NOMO-1 treated with DMSO at 0.1 percent for 48 hours (cell line): ENCODE results near the gene TTLL8.

ENCODE experiments used
- DNase-seq: peaks from one replicate; lab custom pipeline; 2025; ENCODE audit not compliant: unreplicated experiment; lab: John Stamatoyannopoulos, UW

TTLL8 gene

GRCh38 chr22:50062509-50063135, 4.5 kb upstream of the TTLL8 start:
- no peak for DNase-seq

GRCh38 chr22:50061824-50062355, 3.8 kb upstream of the TTLL8 start:
- no peak for DNase-seq

DNA sequence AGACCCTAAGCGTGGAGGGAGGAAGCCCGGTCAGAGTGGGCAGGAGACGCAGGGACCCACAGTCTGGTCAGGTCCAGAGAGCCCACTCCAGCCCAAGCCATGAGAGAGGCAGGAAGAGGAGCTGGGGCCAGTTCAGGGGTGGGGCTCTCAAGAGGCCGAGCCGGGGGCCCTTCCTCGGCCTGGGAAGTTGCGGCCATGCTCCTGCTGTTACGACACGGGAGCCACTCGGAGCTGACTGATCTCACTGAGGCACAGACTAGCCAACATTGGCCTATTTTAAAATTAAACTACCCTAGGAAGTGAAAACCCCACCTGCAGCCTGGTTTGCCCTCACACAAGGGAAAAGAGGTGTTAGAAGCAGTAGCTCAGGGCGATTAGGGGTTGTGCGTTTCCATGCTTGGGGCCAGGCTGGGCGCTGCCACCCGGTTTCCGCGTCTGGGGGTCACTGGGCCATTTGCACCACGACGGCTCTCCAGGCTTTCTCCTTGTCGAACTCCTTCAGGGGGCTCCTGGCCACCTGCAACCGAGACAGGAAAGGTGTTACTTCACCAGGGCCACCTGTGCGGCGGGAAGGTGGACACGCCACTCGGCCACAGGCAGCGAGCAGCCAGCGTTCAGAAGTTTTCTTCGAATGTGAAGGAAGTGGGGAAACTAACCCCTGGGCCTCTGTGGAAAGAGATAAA, 3.2 kb upstream of the TTLL8 start:
- no peak for DNase-seq

GRCh38 chr22:50060441-50061140, 2.5 kb upstream of the TTLL8 start:
- DNase-seq, result no peak

GRCh38 chr22:50059881-50060262, 1.8 kb upstream of the TTLL8 start:
- no peak for DNase-seq

DNA sequence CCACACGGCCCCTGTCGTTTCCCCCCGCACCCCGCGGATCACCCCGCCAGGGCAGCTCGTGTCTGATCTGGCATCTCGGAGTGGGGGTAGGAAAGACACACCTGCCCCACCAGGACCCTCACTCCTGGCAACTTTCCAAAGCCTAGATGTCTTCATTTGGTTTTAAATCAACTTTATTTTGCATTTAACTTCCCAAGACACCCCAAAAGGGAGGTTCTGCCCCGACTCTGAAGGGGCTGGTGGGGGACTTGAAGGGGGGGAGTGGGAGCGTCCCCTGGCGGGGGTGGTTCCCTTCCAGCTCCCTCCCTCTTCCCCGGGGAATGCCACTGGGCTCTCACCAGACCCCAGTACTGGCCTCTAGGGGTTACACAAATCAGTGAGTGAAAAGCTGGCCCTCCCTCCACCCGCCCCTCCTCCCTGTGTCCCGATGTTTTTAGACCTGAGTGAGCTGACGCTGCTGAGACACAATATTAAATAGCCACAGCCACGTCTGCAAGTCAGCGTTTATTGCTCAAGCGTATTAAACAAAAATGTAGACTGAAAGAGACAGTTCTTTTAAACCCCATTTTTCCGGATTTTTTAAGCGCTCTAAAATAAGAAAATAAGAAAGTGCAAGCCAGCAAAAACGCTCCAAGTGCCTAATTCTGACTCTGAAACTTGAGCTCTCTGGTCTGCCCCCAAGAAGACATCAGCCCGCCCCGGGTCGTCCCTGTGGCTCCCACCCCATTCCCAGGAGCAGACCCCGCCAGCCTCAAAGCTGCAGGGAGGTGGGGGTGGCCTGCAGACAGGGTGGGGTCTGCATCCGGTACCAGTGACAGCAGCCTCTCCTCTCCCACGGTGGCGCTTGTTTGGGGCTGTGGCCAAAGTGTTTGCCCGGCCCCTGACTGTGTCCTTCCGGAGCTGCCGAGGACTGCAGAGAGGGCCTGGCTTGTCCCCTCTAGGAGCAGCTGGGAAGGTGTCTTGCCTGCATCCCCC, 1.1 kb upstream of the TTLL8 start:
- no peak for DNase-seq

DNA sequence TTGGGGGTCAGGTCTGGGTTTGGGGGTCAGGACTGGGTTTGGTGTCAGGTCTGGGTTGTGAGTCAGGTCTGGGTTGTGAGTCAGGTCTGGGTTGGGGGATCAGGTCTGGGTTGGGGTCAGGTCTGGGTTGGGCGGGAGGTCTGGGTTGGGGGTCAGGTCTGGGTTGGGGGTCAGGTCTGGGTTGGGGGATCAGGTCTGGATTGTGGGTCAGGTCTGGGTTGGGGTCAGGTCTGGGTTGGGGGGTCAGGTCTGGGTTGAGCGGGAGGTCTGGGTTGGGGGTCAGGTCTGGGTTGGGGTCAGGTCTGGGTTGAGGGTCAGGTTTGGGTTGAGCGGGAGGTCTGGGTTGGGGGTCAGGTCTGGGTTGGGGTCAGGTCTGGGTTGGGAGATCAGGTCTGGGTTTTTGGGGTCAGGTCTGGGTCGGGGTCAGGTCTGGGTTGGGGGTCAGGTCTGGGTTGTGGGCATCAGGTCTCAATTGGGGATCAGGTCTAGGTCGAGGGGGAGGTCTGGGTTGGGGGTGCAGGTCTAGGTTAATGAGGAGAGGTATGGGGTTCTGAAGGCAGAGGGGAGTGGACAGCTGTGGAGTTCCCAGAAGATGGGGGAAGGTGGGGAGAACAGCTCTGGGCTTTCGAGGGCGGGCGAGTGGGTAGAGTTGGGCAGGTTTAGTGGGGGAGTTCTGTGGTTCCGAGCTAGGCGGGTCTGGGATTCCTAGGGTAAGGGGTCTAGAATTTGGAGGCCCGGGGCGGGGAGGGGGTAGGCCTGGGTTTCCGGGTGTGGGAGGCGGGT, 629 bp downstream of the TTLL8 start:
- no peak for DNase-seq

GRCh38 chr22:50056214-50056972, 1.7 kb downstream of the TTLL8 start:
- DNase-seq, result no peak

GRCh38 chr22:50053861-50054260, 4.2 kb downstream of the TTLL8 start:
- no peak for DNase-seq

DNA sequence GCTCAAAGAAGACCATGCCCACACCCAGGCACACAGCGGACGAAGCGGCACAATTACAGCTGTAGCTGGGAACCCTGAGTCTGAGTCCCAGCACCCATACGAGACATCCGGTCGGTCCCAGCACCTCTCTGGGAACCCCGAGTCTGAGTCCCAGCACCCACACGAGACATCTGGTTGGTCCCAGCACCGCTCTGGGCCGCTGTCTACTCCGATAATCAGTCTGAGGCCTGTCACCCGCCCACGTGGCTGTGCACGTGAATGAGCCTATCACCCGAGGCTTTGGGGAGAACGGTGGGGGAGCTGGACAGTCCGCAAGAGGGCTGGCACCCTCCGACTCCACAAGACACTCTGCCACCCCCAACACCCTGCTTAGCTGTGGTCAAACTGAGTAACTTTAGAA, 6.2 kb downstream of the TTLL8 start:
- no peak for DNase-seq

GRCh38 chr22:50049299-50050195, 8.6 kb downstream of the TTLL8 start:
- DNase-seq, result no peak

DNA sequence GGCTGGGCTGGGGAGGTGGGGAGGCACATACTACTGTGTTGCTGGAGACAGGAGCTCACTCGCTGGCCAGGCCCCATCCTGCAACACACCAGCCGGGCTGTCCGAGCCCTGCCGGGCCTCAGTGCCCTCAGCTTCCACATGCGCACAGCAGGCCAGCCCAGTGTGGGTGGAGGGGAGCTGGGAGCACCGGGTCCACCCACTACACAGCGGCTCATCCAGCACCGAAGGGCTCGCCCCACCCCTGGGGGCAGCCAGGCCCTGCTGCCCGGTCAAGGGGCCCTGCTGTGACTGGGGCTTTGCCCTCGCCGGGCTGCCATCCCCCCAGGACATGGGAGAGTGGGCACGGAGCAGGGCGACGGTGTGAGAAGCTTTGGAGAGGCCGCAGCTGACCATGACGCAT, 9.3 kb downstream of the TTLL8 start:
- no peak for DNase-seq

GRCh38 chr22:50048061-50048765, 9.9 kb downstream of the TTLL8 start:
- DNase-seq, result no peak

GRCh38 chr22:50047346-50047745, 10.8 kb downstream of the TTLL8 start:
- no peak for DNase-seq

GRCh38 chr22:50046481-50047245, 11.4 kb downstream of the TTLL8 start:
- DNase-seq, result no peak

DNA sequence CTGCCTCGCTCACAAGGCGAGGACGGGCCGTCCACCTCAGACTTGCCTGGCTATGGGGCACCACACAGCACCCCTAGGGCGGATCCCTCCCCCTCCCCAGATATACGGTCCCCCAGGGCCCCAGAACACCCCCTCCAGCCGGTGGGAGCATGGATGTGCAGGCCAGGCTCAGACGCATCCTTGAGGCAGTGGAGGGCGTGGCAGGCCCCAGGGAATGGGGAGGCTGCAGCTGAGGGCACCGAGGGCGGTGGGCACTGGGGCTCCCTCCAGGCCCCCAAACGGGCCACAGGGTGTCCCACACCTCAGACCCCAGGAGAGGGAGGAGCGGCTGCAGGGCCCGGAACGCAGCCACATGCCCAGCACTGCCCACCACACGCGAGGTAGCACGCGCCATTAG, 12.1 kb downstream of the TTLL8 start:
- DNase-seq, result no peak
